Lower leg skin (tissue), 3 donors: ENCODE measurements around the gene KRTAP3-3.

Experiments used
- CTCF ChIP-seq, 3 donors: fragments of 450-650 bp; IDR thresholded peaks; one replicate each; pipeline ENCODE4 v1.5.1; 2016; ENCODE audit warnings: antibody characterized with exemption in 3 of 3, mild to moderate bottlenecking in 3 of 3, moderate library complexity in 2 of 3
- POLR2A ChIP-seq, 2 donors: fragments of 450-650 bp; IDR thresholded peaks; one replicate each; pipeline ENCODE4 v1.6.1; 2016 to 2017; ENCODE audit warnings: antibody characterized with exemption in 2 of 2, mild to moderate bottlenecking in 1 of 2, moderate library complexity in 1 of 2

GRCh38 chr17:40961591-40961990 is 32.4 kb downstream of the KRTAP3-3 start:
- TF ChIP-seq CTCF (IDR thresholded peaks at IDR 0.05) = no peak
- TF ChIP-seq POLR2A (IDR thresholded peaks at IDR 0.05) = no peak
